Mesendoderm (in vitro differentiated cells): ENCODE data around the gene VOPP1.
"Not testable (repeated sequence)": the region's sequence is repeated elsewhere in the genome, so short reads cannot be mapped to it uniquely, and the experiment has no call there.

Source experiments
- DNase-seq: peaks from one replicate; pipeline ENCODE4 v3.0.0; 2013
- H2AK5ac ChIP-seq: 2 replicates; pipeline ENCODE4 v1.6.1; 2013; ENCODE audit warnings: low read length, inconsistent platforms
- H2BK120ac ChIP-seq: 2 replicates; pipeline ENCODE4 v1.6.1; 2013; ENCODE audit warnings: low read depth, mild to moderate bottlenecking, low read length, moderate library complexity, mixed read lengths
- H2BK15ac ChIP-seq: replicated peaks from 2 replicates; pipeline ENCODE4 v1.6.1; 2013; ENCODE audit warnings: low read depth, mild to moderate bottlenecking, moderate library complexity
- H2BK5ac ChIP-seq: 2 replicates; pipeline ENCODE4 v1.6.1; 2013; ENCODE audit warnings: low read length, inconsistent platforms
- H3K18ac ChIP-seq: 2 replicates; pipeline ENCODE4 v1.6.1; 2013; ENCODE audit warnings: mild to moderate bottlenecking, low read length, mixed read lengths
- H3K23ac ChIP-seq: one replicate; pipeline ENCODE4 v1.6.1; 2013; ENCODE audit warnings: low read length
- H3K27ac ChIP-seq: 2 replicates; pipeline ENCODE4 v1.5.1; 2013; ENCODE audit warnings: low read depth, mild to moderate bottlenecking, inconsistent platforms, low read length, moderate library complexity
- H3K27me3 ChIP-seq: 2 replicates; pipeline ENCODE4 v1.6.1; 2013; ENCODE audit warnings: low read length, control low read depth, mild to moderate bottlenecking, inconsistent platforms; ENCODE audit not compliant: insufficient read depth, poor library complexity
- H3K36me3 ChIP-seq: 2 replicates; pipeline ENCODE4 v1.6.1; 2013; ENCODE audit warnings: low read length, inconsistent platforms; ENCODE audit not compliant: control insufficient read depth, insufficient read depth
- H3K4ac ChIP-seq: one replicate; pipeline ENCODE4 v1.6.1; 2013; ENCODE audit warnings: low read depth, mild to moderate bottlenecking, low read length, moderate library complexity
- H3K4me1 ChIP-seq: 2 replicates; pipeline ENCODE4 v1.6.1; 2013; ENCODE audit warnings: low read depth, low read length, inconsistent platforms; ENCODE audit not compliant: control insufficient read depth
- H3K4me2 ChIP-seq: 2 replicates; pipeline ENCODE4 v1.6.1; 2013; ENCODE audit warnings: low read length
- H3K4me3 ChIP-seq: 2 replicates; pipeline ENCODE4 v1.5.1; 2013; ENCODE audit warnings: mild to moderate bottlenecking, low read length
- H3K56ac ChIP-seq: one replicate; pipeline ENCODE4 v1.6.1; 2013; ENCODE audit warnings: low read length
- H3K79me1 ChIP-seq: 2 replicates; pipeline ENCODE4 v1.6.1; 2013; ENCODE audit warnings: low read length, inconsistent platforms
- H3K79me2 ChIP-seq: 2 replicates; pipeline ENCODE4 v1.6.1; 2013; ENCODE audit warnings: mild to moderate bottlenecking, low read length; ENCODE audit not compliant: control insufficient read depth, insufficient read depth
- H3K9ac ChIP-seq: 2 replicates; pipeline ENCODE4 v1.6.1; 2013; ENCODE audit warnings: low read length, inconsistent platforms
- H4K5ac ChIP-seq: one replicate; pipeline ENCODE4 v1.6.1; 2013; ENCODE audit warnings: low read length
- H4K8ac ChIP-seq: one replicate; pipeline ENCODE4 v1.6.1; 2013; ENCODE audit warnings: low read depth, mild to moderate bottlenecking, control low read depth, low read length, moderate library complexity
- WGBS: extraction: QIAGEN DNeasy Blood & Tissue Kit; methylation state at CpG from one replicate; pipeline ENCODE4 v1.1.7; 2013; ENCODE audit warnings: low lambda C conversion rate, missing lambda C conversion rate; ENCODE audit not compliant: insufficient coverage; ENCODE audit errors: extremely low coverage; 5-methylcytosine and 5-hydroxymethylcytosine counted together

The VOPP1 gene

GRCh38 chr7:55474944-55475854 is 97.1 kb downstream of the VOPP1 start:
- H3K4me3 ChIP-seq, result no peak overlapping the region
- no peak overlapping the region for H4K8ac ChIP-seq
- no peak overlapping the region for H3K56ac ChIP-seq
- no peak overlapping the region for H4K5ac ChIP-seq
- no peak overlapping the region for H3K9ac ChIP-seq
- H3K4me1 ChIP-seq, result no peaks in the 10 kb centered on the region
- H3K4ac ChIP-seq, result no peak overlapping the region
- H2BK15ac ChIP-seq, result no peak overlapping the region
- no peak overlapping the region for H3K27ac ChIP-seq
- no peak overlapping the region for H2BK5ac ChIP-seq
- H3K36me3 ChIP-seq, result no peaks in the 10 kb centered on the region
- no peak overlapping the region for H3K23ac ChIP-seq
- no peaks in the 10 kb centered on the region for H3K27me3 ChIP-seq
- H2BK120ac ChIP-seq, result no peak overlapping the region
- no peak overlapping the region for H2AK5ac ChIP-seq
- no peak overlapping the region for H3K4me2 ChIP-seq
- no peak for DNase-seq
- no peak overlapping the region for H3K18ac ChIP-seq
- no peaks in the 10 kb centered on the region for H3K79me1 ChIP-seq
- no CpG with 5 or more reads among the region's 22 CpGs for WGBS
- H3K79me2 ChIP-seq, result no peaks in the 10 kb centered on the region

- no CpG with 5 or more reads among the region's 10 CpGs for WGBS
- no peaks in the 10 kb centered on the region for H3K27me3 ChIP-seq
These were observed 98.4 kb downstream of the VOPP1 start for GRCh38 chr7:55473932-55474331.

GRCh38 chr7:55472928-55473725 is 99.2 kb downstream of the VOPP1 start:
- no peak overlapping the region for H3K18ac ChIP-seq
- no peak overlapping the region for H2BK15ac ChIP-seq
- H3K4me3 ChIP-seq, result no peak overlapping the region
- H2BK5ac ChIP-seq, result no peak overlapping the region
- no peaks in the 10 kb centered on the region for H3K79me1 ChIP-seq
- H4K8ac ChIP-seq, result no peak overlapping the region
- H2BK120ac ChIP-seq, result no peak overlapping the region
- H3K27ac ChIP-seq, result no peak overlapping the region
- H3K23ac ChIP-seq, result no peak overlapping the region
- WGBS, result no CpG with 5 or more reads among the region's 25 CpGs
- H3K36me3 ChIP-seq, result no peaks in the 10 kb centered on the region
- H3K79me2 ChIP-seq, result no peaks in the 10 kb centered on the region
- no peak overlapping the region for H3K4ac ChIP-seq
- DNase-seq, result no peak
- H2AK5ac ChIP-seq, result no peak overlapping the region
- no peaks in the 10 kb centered on the region for H3K4me1 ChIP-seq
- H3K9ac ChIP-seq, result no peak overlapping the region
- no peak overlapping the region for H4K5ac ChIP-seq
- no peak overlapping the region for H3K4me2 ChIP-seq
- H3K56ac ChIP-seq, result no peak overlapping the region
- H3K27me3 ChIP-seq, result no peaks in the 10 kb centered on the region

More at GRCh38 chr7:55473932-55474331, 98.4 kb downstream of the VOPP1 start:
- H3K27ac ChIP-seq, result no peak overlapping the region
- H3K36me3 ChIP-seq, result no peaks in the 10 kb centered on the region
- H3K79me2 ChIP-seq, result no peaks in the 10 kb centered on the region
- no peak overlapping the region for H3K4me3 ChIP-seq
- H3K4me2 ChIP-seq, result no peak overlapping the region
- no peak overlapping the region for H2BK15ac ChIP-seq
- no peak overlapping the region for H2AK5ac ChIP-seq
- H3K18ac ChIP-seq, result no peak overlapping the region
- H2BK5ac ChIP-seq, result no peak overlapping the region
- H2BK120ac ChIP-seq, result no peak overlapping the region
- H4K5ac ChIP-seq, result no peak overlapping the region
- H3K23ac ChIP-seq, result no peak overlapping the region
- H3K79me1 ChIP-seq, result no peaks in the 10 kb centered on the region
- no peaks in the 10 kb centered on the region for H3K4me1 ChIP-seq
- H3K4ac ChIP-seq, result no peak overlapping the region
- H4K8ac ChIP-seq, result no peak overlapping the region
- no peak overlapping the region for H3K56ac ChIP-seq
- DNase-seq, result no peak
- H3K9ac ChIP-seq, result no peak overlapping the region

- not testable (repeated sequence) for H3K4me3 ChIP-seq, H3K9ac ChIP-seq, H3K4ac ChIP-seq, H4K5ac ChIP-seq, H3K27ac ChIP-seq, H2AK5ac ChIP-seq, H3K79me1 ChIP-seq, H2BK15ac ChIP-seq, H3K79me2 ChIP-seq, H3K4me1 ChIP-seq, H2BK120ac ChIP-seq, H3K36me3 ChIP-seq, H2BK5ac ChIP-seq, H3K27me3 ChIP-seq, H3K23ac ChIP-seq, DNase-seq, H3K56ac ChIP-seq, H4K8ac ChIP-seq, H3K4me2 ChIP-seq, H3K18ac ChIP-seq
- no CpG with 5 or more reads among the region's 14 CpGs for WGBS
These were observed 99.9 kb downstream of the VOPP1 start for GRCh38 chr7:55472406-55472805.

GRCh38 chr7:55471594-55471993 is 100.7 kb downstream of the VOPP1 start:
- not testable (repeated sequence) for H3K4ac ChIP-seq, H3K79me2 ChIP-seq, DNase-seq, H3K27ac ChIP-seq, H4K8ac ChIP-seq, H3K79me1 ChIP-seq, H3K4me3 ChIP-seq, H3K36me3 ChIP-seq, H3K56ac ChIP-seq, H3K9ac ChIP-seq, H2AK5ac ChIP-seq, H2BK15ac ChIP-seq, H2BK120ac ChIP-seq, H3K4me1 ChIP-seq, H3K18ac ChIP-seq, H2BK5ac ChIP-seq, H3K27me3 ChIP-seq, H3K23ac ChIP-seq, H3K4me2 ChIP-seq, H4K5ac ChIP-seq
- WGBS, result no CpG with 5 or more reads among the region's 9 CpGs
